ENCODE results near the gene ERVH48-1.
"Not testable (repeated sequence)": the region's sequence is repeated elsewhere in the genome, so short reads cannot be mapped to it uniquely, and the experiment has no call there.

The ERVH48-1 gene

DNA sequence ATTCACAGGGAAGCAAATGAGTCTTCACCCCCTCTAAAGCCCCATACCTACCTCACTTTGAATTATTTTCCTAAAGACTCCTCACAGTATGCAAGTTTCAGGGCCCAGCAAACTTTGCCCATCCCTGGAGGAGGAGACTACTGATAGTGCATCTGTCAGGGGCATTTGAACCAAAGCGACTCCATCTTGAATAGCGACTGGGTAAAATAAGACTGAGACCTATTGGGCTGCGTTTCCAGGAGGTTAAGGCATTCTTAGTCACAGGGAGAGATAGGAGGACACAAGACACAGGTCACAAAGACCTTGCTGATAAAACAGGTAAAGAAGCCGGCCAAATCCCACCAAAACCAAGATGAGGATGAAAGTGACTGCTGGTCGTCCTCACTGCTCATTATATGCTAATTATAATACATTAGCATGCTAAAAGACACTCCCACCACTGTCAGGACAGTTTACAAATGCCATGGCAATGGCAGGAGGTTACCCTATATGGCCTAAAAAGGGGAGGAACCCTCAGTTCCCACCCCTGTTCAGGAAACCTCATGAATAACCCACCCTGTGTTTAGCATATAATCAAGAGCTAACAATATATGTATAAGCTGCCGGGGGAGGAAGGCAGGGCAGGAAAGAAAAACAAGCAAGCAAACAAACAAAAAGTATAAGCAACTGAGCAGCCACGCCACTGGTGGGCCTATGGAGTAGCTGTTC is 45.7 kb upstream of the ERVH48-1 start:
- no peaks in the 10 kb centered on the region for H3K27me3 ChIP-seq (ENCODE audit: insufficient read depth, poor library complexity, severe bottlenecking)
- no peak overlapping the region for H3K4me3 ChIP-seq (ENCODE audit: severe bottlenecking)
- TF ChIP-seq, protein P1, sequence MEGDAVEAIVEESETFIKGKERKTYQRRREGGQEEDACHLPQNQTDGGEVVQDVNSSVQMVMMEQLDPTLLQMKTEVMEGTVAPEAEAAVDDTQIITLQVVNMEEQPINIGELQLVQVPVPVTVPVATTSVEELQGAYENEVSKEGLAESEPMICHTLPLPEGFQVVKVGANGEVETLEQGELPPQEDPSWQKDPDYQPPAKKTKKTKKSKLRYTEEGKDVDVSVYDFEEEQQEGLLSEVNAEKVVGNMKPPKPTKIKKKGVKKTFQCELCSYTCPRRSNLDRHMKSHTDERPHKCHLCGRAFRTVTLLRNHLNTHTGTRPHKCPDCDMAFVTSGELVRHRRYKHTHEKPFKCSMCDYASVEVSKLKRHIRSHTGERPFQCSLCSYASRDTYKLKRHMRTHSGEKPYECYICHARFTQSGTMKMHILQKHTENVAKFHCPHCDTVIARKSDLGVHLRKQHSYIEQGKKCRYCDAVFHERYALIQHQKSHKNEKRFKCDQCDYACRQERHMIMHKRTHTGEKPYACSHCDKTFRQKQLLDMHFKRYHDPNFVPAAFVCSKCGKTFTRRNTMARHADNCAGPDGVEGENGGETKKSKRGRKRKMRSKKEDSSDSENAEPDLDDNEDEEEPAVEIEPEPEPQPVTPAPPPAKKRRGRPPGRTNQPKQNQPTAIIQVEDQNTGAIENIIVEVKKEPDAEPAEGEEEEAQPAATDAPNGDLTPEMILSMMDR (IDR thresholded peaks at IDR 0.05; ENCODE audit: poor library complexity, severe bottlenecking), result no peak
- no peaks in the 10 kb centered on the region; the same call in 1 of the 2 replicates for H3K36me3 ChIP-seq (ENCODE audit: low read depth)
- ATAC-seq (ENCODE audit: low read depth), result no peak
- DNase-seq (ENCODE audit: low spot score), result no peak
- no peak overlapping the region for H3K27ac ChIP-seq (ENCODE audit: poor library complexity, severe bottlenecking)
- H3K9me3 ChIP-seq (ENCODE audit: severe bottlenecking), result no peaks in the 10 kb centered on the region
- H3K4me1 ChIP-seq (ENCODE audit: insufficient read depth, poor library complexity, severe bottlenecking), result peaks cover 3% of the 10 kb centered on the region

- Histone ChIP-seq H3K36me3 (ENCODE audit: low read depth) (no peaks in the 10 kb centered on the region), H3K4me3 (ENCODE audit: severe bottlenecking) (no peak overlapping the region), H3K27ac (ENCODE audit: poor library complexity, severe bottlenecking) (no peak overlapping the region), H3K4me1 (ENCODE audit: insufficient read depth, poor library complexity, severe bottlenecking) (no peaks in the 10 kb centered on the region), H3K9me3 (ENCODE audit: severe bottlenecking) (no peaks in the 10 kb centered on the region), H3K27me3 (ENCODE audit: insufficient read depth, poor library complexity, severe bottlenecking) (no peaks in the 10 kb centered on the region)
- TF ChIP-seq, protein P1 (IDR thresholded peaks at IDR 0.05; ENCODE audit: poor library complexity, severe bottlenecking), result no peak
- ATAC-seq (ENCODE audit: low read depth) (no peak), DNase-seq (ENCODE audit: low spot score) (no peak)
Observed at GRCh38 chr21:42969193-42969600, 43.8 kb upstream of the ERVH48-1 start.

- H3K27ac ChIP-seq (ENCODE audit: poor library complexity, severe bottlenecking); DNase-seq (ENCODE audit: low spot score); H3K9me3 ChIP-seq (ENCODE audit: severe bottlenecking); H3K27me3 ChIP-seq (ENCODE audit: insufficient read depth, poor library complexity, severe bottlenecking); ATAC-seq (ENCODE audit: low read depth); H3K36me3 ChIP-seq (ENCODE audit: low read depth); H3K4me3 ChIP-seq (ENCODE audit: severe bottlenecking); H3K4me1 ChIP-seq (ENCODE audit: insufficient read depth, poor library complexity, severe bottlenecking): not testable (repeated sequence)
Observed at GRCh38 chr21:42967616-42968015, 42.2 kb upstream of the ERVH48-1 start.

GRCh38 chr21:42965211-42965560 is 39.8 kb upstream of the ERVH48-1 start:
- no peaks in the 10 kb centered on the region for H3K36me3 ChIP-seq (ENCODE audit: low read depth)
- H3K27me3 ChIP-seq (ENCODE audit: insufficient read depth, poor library complexity, severe bottlenecking), result no peaks in the 10 kb centered on the region
- DNase-seq (ENCODE audit: low spot score), result no peak
- no peak overlapping the region for H3K27ac ChIP-seq (ENCODE audit: poor library complexity, severe bottlenecking)
- ATAC-seq (ENCODE audit: low read depth), result no peak
- no peaks in the 10 kb centered on the region for H3K4me1 ChIP-seq (ENCODE audit: insufficient read depth, poor library complexity, severe bottlenecking)
- no peaks in the 10 kb centered on the region for H3K9me3 ChIP-seq (ENCODE audit: severe bottlenecking)
- H3K4me3 ChIP-seq (ENCODE audit: severe bottlenecking), result no peak overlapping the region
- TF ChIP-seq, protein P1 (IDR thresholded peaks at IDR 0.05; ENCODE audit: poor library complexity, severe bottlenecking), result no peak

DNA sequence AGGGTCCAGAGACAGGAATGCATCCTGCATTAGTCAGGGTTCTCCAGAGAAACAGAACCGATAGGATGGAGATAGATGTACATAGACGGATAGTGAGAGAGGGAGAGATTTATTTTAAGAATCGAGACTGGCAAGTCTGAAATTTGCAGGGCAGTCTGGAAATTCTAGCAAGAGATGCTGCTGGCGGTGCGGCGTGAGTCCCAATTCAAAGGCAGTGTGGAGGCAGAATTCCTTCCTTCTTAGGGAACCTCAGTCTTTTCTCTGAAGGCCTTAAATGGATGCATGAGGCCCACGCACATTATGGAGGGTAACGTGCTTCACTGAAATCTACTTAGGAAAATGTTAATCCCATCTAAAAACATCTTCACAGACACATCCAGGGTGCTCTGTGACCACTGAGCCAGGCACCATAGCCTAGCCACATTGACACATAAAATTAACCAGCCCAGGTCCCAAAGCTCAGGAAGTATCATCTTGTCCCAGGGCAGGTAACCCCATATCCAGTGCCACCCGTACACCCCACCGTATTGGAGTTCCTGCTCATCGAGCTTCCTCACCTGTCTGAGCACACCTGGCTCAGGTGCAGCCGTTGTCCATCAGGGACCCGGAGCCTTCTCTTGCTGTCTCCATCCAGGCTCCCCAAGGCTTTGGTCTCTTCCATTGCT is 39.2 kb upstream of the ERVH48-1 start:
- DNase-seq (ENCODE audit: low spot score) (no peak), ATAC-seq (ENCODE audit: low read depth) (no peak)
- no peaks in the 10 kb centered on the region for H3K27me3 ChIP-seq (ENCODE audit: insufficient read depth, poor library complexity, severe bottlenecking)
- no peaks in the 10 kb centered on the region for H3K9me3 ChIP-seq (ENCODE audit: severe bottlenecking)
- no peaks in the 10 kb centered on the region for H3K36me3 ChIP-seq (ENCODE audit: low read depth)
- TF ChIP-seq, protein P1 (IDR thresholded peaks at IDR 0.05; ENCODE audit: poor library complexity, severe bottlenecking), result no peak
- no peaks in the 10 kb centered on the region for H3K4me1 ChIP-seq (ENCODE audit: insufficient read depth, poor library complexity, severe bottlenecking)
- no peak overlapping the region for H3K27ac ChIP-seq (ENCODE audit: poor library complexity, severe bottlenecking)
- H3K4me3 ChIP-seq (ENCODE audit: severe bottlenecking), result no peak overlapping the region

Measured in RWPE2 (cell line).